Osteocyte (in vitro differentiated cells): ENCODE results near the gene DTNB. TPM values are rescaled to one million over a fixed set of nuclear protein-coding genes. Genes with fewer than 3 reads are reported as not detected.

Experiments used
- DNase-seq: peaks from one replicate; pipeline ENCODE4 v3.0.0; 2021; ENCODE audit warnings: mixed read lengths; ENCODE audit not compliant: unreplicated experiment; ENCODE audit errors: extremely low spot score
- H3K27ac Mint-ChIP-seq: one replicate; pipeline ENCODE4 v1.8.0; 2021; ENCODE audit warnings: mild to moderate bottlenecking, mixed read lengths; ENCODE audit not compliant: unreplicated experiment
- H3K27me3 Mint-ChIP-seq: one replicate; pipeline ENCODE4 v1.8.0; 2021; ENCODE audit warnings: mixed read lengths; ENCODE audit not compliant: unreplicated experiment
- H3K36me3 Mint-ChIP-seq: one replicate; pipeline ENCODE4 v1.8.0; 2021; ENCODE audit warnings: mixed read lengths; ENCODE audit not compliant: unreplicated experiment
- H3K4me1 Mint-ChIP-seq: one replicate; pipeline ENCODE4 v1.8.0; 2021; ENCODE audit warnings: mixed read lengths; ENCODE audit not compliant: unreplicated experiment
- H3K4me3 Mint-ChIP-seq: one replicate; pipeline ENCODE4 v1.8.0; 2021; ENCODE audit warnings: mild to moderate bottlenecking, moderate library complexity, mixed read lengths; ENCODE audit not compliant: unreplicated experiment
- H3K9me3 Mint-ChIP-seq: one replicate; pipeline ENCODE4 v1.8.0; 2021; ENCODE audit warnings: mixed read lengths; ENCODE audit not compliant: unreplicated experiment
- CTCF ChIP-seq: fragments of 200-600 bp; sonication (generic); IDR thresholded peaks from 2 replicates; pipeline ENCODE4 v1.5.0; 2021; ENCODE audit warnings: antibody characterized with exemption, mild to moderate bottlenecking, moderate library complexity
- total RNA-seq: library from RNA; stranded (reverse); gene quantifications from 2 replicates; pipeline ENCODE4 v1.2.1, GENCODE V29; 2021

Gene DTNB
- total RNA-seq, 1 donor from 2014 or later, result 20.9 TPM

GRCh38 chr2:25448808-25449207 is 224.6 kb downstream of the DTNB start:
- no peak overlapping the region for H3K27ac Mint-ChIP-seq
- peaks cover 23% of the 10 kb centered on the region for H3K36me3 Mint-ChIP-seq
- no peaks in the 10 kb centered on the region for H3K9me3 Mint-ChIP-seq
- no peaks in the 10 kb centered on the region for H3K4me1 Mint-ChIP-seq
- no peak for TF ChIP-seq CTCF
- DNase-seq, result no peak
- H3K4me3 Mint-ChIP-seq, result no peak overlapping the region
- H3K27me3 Mint-ChIP-seq, result no peaks in the 10 kb centered on the region

DNA sequence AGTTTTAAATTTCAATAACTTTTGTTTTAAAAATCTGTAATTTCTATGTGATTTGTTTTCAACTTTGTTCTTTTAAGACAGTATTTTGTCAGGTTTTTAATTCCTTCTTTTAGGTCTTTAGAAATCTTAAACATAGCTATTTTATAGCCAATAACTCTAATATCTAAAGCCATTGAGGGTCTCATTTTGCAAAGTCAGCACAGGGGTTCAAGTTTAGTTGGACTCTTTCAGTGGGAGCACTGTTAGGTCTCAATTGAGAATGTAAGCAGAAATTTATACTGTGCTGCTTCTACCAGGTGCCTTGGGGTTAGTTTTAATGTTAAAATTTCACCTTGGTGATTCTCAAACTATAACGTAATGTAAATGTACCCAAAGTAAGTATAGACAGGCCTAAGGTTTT is 226.4 kb downstream of the DTNB start:
- H3K27ac Mint-ChIP-seq, result no peak overlapping the region
- H3K4me1 Mint-ChIP-seq, result no peaks in the 10 kb centered on the region
- TF ChIP-seq CTCF, result no peak
- H3K4me3 Mint-ChIP-seq, result no peak overlapping the region
- H3K9me3 Mint-ChIP-seq, result no peaks in the 10 kb centered on the region
- H3K27me3 Mint-ChIP-seq, result no peaks in the 10 kb centered on the region
- peaks cover 21% of the 10 kb centered on the region for H3K36me3 Mint-ChIP-seq
- no peak for DNase-seq

- no peak for TF ChIP-seq CTCF
- Mint-ChIP-seq H3K4me3 (no peak overlapping the region), H3K27ac (no peak overlapping the region), H3K27me3 (no peaks in the 10 kb centered on the region), H3K4me1 (no peaks in the 10 kb centered on the region), H3K9me3 (no peaks in the 10 kb centered on the region), H3K36me3 (peaks cover 17% of the 10 kb centered on the region)
- no peak for DNase-seq
These were observed 227.3 kb downstream of the DTNB start for GRCh38 chr2:25446122-25446521.

GRCh38 chr2:25445464-25445863 is 227.9 kb downstream of the DTNB start:
- Mint-ChIP-seq H3K9me3 (no peaks in the 10 kb centered on the region), H3K27me3 (no peaks in the 10 kb centered on the region), H3K4me3 (no peak overlapping the region), H3K36me3 (peaks cover 20% of the 10 kb centered on the region), H3K27ac (no peak overlapping the region), H3K4me1 (no peaks in the 10 kb centered on the region)
- no peak for TF ChIP-seq CTCF
- DNase-seq, result no peak

DNA sequence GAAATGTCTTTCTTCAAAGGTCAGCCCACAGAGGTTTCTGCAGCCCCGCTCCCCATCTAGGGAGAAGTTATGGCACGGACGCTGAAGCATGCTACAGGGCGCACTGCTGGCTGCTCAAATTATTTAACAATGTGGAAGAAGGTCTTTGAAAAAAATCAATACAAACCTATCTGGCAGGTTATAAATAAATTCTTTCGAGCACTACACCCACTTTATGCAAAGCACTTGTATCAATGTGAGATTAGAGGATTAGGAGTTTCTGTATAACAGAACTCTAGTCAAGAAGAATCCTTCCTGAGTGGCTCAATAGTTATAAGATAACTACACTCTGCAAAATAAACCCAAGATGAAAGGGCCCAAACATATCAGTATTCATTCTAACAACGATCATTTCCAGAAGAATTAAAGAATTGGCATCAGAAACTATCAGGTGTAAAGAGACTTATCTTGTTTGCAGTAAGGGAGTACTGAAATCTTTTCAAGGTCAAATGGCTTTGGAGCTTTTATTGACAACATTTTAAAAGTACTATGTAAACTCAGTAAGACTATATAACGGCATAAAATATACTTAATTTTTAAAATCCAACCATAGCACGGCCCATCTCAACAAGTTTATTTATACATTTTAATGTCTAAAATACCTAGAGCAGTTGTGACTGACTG is 228.6 kb downstream of the DTNB start:
- DNase-seq, result no peak
- no peak overlapping the region for H3K4me3 Mint-ChIP-seq
- TF ChIP-seq CTCF, result no peak
- H3K9me3 Mint-ChIP-seq, result no peaks in the 10 kb centered on the region
- H3K36me3 Mint-ChIP-seq, result peaks cover 20% of the 10 kb centered on the region
- no peaks in the 10 kb centered on the region for H3K27me3 Mint-ChIP-seq
- no peaks in the 10 kb centered on the region for H3K4me1 Mint-ChIP-seq
- no peak overlapping the region for H3K27ac Mint-ChIP-seq
